Endothelial cell (in vitro differentiated cells): ENCODE data around the gene KRT6A. TPM values are rescaled to one million over a fixed set of nuclear protein-coding genes. Genes with fewer than 3 reads are reported as not detected.

Experiments used
- DNase-seq: peaks from one replicate; pipeline ENCODE4 v3.0.0; 2021; ENCODE audit warnings: low spot score
- H3K27ac Mint-ChIP-seq: one replicate; pipeline ENCODE4 v1.8.0; 2021; ENCODE audit warnings: mixed read lengths, inconsistent platforms; ENCODE audit not compliant: unreplicated experiment
- H3K27me3 Mint-ChIP-seq: one replicate; pipeline ENCODE4 v1.8.0; 2021; ENCODE audit warnings: mild to moderate bottlenecking, moderate library complexity, mixed read lengths, inconsistent platforms; ENCODE audit not compliant: unreplicated experiment
- H3K36me3 Mint-ChIP-seq: one replicate; pipeline ENCODE4 v1.8.0; 2021; ENCODE audit warnings: mild to moderate bottlenecking, low read depth, mixed read lengths, inconsistent platforms; ENCODE audit not compliant: unreplicated experiment
- H3K4me1 Mint-ChIP-seq: one replicate; pipeline ENCODE4 v1.8.0; 2021; ENCODE audit warnings: mild to moderate bottlenecking, mixed read lengths, inconsistent platforms; ENCODE audit not compliant: unreplicated experiment
- H3K4me3 Mint-ChIP-seq: one replicate; pipeline ENCODE4 v1.8.0; 2021; ENCODE audit warnings: mild to moderate bottlenecking, mixed read lengths, inconsistent platforms; ENCODE audit not compliant: unreplicated experiment
- H3K9me3 Mint-ChIP-seq: one replicate; pipeline ENCODE4 v1.8.0; 2021; ENCODE audit warnings: mixed read lengths, inconsistent platforms; ENCODE audit not compliant: unreplicated experiment
- total RNA-seq: library from RNA; stranded (reverse); fragmentation: NEBNext Ultra II Directional; extraction: Animal tissue kit (Norgen Biotek cat#: 25700); gene quantifications from one replicate; pipeline ENCODE4 v1.2.1, GENCODE V29; 2021; ENCODE audit not compliant: unreplicated experiment
- TF ChIP-seq, protein P1 (sequence below): fragments of 200-600 bp; sonication (generic); IDR thresholded peaks from one replicate; pipeline ENCODE4 v1.5.0; 2021; ENCODE audit warnings: antibody characterized with exemption; ENCODE audit not compliant: unreplicated experiment

Gene KRT6A
- total RNA-seq, 1 donor from 2014 or later, result not detected

GRCh38 chr12:52525661-52526499 is 32.8 kb upstream of the KRT6A start:
- no peak for DNase-seq
- Mint-ChIP-seq H3K9me3 (no peaks in the 10 kb centered on the region), H3K4me3 (no peak overlapping the region), H3K4me1 (no peaks in the 10 kb centered on the region), H3K27me3 (peaks cover 4% of the 10 kb centered on the region), H3K36me3 (no peaks in the 10 kb centered on the region), H3K27ac (no peak overlapping the region)
- TF ChIP-seq, protein P1, sequence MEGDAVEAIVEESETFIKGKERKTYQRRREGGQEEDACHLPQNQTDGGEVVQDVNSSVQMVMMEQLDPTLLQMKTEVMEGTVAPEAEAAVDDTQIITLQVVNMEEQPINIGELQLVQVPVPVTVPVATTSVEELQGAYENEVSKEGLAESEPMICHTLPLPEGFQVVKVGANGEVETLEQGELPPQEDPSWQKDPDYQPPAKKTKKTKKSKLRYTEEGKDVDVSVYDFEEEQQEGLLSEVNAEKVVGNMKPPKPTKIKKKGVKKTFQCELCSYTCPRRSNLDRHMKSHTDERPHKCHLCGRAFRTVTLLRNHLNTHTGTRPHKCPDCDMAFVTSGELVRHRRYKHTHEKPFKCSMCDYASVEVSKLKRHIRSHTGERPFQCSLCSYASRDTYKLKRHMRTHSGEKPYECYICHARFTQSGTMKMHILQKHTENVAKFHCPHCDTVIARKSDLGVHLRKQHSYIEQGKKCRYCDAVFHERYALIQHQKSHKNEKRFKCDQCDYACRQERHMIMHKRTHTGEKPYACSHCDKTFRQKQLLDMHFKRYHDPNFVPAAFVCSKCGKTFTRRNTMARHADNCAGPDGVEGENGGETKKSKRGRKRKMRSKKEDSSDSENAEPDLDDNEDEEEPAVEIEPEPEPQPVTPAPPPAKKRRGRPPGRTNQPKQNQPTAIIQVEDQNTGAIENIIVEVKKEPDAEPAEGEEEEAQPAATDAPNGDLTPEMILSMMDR, result no peak

DNA sequence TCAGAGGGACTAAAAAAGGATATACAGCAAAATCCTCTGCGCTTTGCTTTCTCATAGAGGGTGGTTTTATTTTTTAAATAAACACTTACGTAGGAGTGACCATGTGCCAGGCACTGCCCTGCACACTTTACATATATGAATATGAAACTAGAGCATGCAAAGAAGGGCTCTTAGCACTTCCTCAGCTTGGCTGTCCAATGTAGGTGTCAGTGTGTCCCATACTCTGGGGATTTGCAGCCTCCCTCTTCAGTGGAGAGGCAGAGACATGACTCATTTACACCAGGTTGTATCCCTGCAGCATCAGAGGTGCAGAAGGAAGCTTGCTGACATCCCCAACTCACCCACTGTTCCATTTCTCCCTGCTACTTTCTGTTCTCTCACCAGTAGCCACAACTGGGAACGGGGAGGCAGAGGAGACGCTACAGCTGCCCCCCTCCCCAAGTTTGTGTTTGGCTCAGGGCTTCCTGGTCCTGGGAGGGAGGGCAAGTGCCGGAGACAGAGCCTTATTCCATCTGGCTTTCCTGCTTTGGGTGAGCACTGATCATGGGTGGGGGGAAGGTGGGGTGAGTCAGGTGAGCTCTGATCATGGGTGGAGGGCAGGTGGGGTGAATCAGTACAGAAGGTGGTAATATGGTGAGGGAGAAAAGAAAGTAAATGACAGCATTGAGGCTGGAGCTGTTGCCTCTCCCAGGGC is 32.0 kb upstream of the KRT6A start:
- H3K27ac Mint-ChIP-seq, result no peak overlapping the region
- no peaks in the 10 kb centered on the region for H3K9me3 Mint-ChIP-seq
- no peak for DNase-seq
- H3K4me1 Mint-ChIP-seq, result no peaks in the 10 kb centered on the region
- peaks cover 4% of the 10 kb centered on the region for H3K27me3 Mint-ChIP-seq
- no peak overlapping the region for H3K4me3 Mint-ChIP-seq
- TF ChIP-seq, protein P1, result no peak
- H3K36me3 Mint-ChIP-seq, result no peaks in the 10 kb centered on the region

DNA sequence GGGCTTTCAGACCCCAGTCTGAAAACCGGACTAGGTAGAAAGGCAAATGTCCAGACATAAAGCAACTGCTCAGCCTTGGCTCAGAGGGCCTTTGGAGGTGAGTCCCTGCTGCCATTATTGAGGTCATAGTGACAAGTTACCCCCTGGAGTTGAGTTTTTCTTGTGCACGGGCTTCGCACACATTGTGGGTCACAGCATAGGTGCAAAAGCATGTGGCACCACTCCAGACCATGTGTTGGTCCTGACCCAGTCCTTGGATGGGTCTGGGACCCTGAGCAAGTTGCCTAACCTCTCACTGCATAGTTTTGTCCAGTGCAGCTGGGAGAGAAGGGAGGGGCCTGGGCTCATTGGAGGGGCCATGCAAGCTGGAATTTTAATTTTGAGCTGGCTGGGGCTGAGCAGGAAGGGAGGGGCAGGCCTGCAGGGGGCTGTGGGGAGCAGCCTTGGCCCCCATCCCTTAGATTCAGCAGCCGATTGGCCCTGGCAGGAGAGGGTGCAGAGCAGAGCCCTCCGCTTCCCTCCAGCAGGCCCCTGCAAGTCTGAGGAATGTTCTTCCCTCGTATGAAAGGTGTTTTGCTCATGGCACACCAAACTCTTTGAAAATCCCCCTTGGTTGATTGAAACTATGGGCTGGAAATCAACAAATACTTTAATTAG is 31.3 kb upstream of the KRT6A start:
- TF ChIP-seq, protein P1, result no peak
- H3K9me3 Mint-ChIP-seq, result no peaks in the 10 kb centered on the region
- H3K36me3 Mint-ChIP-seq, result no peaks in the 10 kb centered on the region
- H3K27ac Mint-ChIP-seq, result no peak overlapping the region
- DNase-seq, result peak; percentile 0
- peaks cover 4% of the 10 kb centered on the region for H3K27me3 Mint-ChIP-seq
- no peak overlapping the region for H3K4me3 Mint-ChIP-seq
- no peaks in the 10 kb centered on the region for H3K4me1 Mint-ChIP-seq

DNA sequence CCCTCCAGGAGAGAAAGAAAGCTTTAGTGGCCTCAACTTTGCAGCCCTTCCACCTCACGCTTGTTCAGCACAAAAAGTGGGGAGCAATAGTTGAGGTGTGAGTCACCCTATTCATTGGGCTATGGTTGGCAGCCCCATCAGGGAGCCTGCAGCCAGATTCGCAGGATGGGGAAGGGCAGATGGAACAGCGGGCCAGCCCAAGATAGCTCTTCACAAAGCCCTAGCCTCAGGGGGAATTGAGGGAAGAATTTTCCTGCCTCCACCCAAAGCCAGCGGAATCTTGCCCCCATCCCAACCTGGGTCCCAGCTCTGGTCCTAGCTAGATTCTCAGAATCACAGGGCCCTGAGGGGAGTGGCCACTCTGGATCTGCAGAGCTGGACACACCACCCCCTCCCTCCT is 30.8 kb upstream of the KRT6A start:
- H3K36me3 Mint-ChIP-seq, result no peaks in the 10 kb centered on the region
- no peak overlapping the region for H3K27ac Mint-ChIP-seq
- no peak overlapping the region for H3K4me3 Mint-ChIP-seq
- peak; percentile 0 for DNase-seq
- no peaks in the 10 kb centered on the region for H3K9me3 Mint-ChIP-seq
- peaks cover 4% of the 10 kb centered on the region for H3K27me3 Mint-ChIP-seq
- H3K4me1 Mint-ChIP-seq, result no peaks in the 10 kb centered on the region
- TF ChIP-seq, protein P1, result no peak
